Osteoblast (primary cell): ENCODE measurements around the gene PSTPIP2. TPM values are rescaled to one million over a fixed set of nuclear protein-coding genes. Genes with fewer than 3 reads are reported as not detected.

ENCODE experiments used
- DNase-seq: peaks from one replicate; pipeline ENCODE4 v3.0.0; 2011; ENCODE audit warnings: low spot score, mixed read lengths; ENCODE audit not compliant: insufficient read length; ENCODE audit errors: missing footprints
- H2AFZ ChIP-seq: 2 replicates; pipeline ENCODE4 v1.6.0; 2011; ENCODE audit warnings: mild to moderate bottlenecking, low read length
- H3K27ac ChIP-seq: 2 replicates; pipeline ENCODE4 v1.5.1; 2011; ENCODE audit warnings: mild to moderate bottlenecking, low read depth, low read length, moderate library complexity
- H3K27me3 ChIP-seq: 2 replicates; pipeline ENCODE4 v1.6.0; 2012; ENCODE audit warnings: mild to moderate bottlenecking, control low read depth, inconsistent platforms, low read length, moderate library complexity; ENCODE audit not compliant: insufficient read depth
- H3K36me3 ChIP-seq: 2 replicates; pipeline ENCODE4 v1.5.1; 2011; ENCODE audit warnings: mild to moderate bottlenecking, low read length, control low read depth, moderate library complexity; ENCODE audit not compliant: insufficient read depth
- H3K4me1 ChIP-seq: 2 replicates; pipeline ENCODE4 v1.5.1; 2011; ENCODE audit warnings: mild to moderate bottlenecking, low read length, control low read depth, moderate library complexity; ENCODE audit not compliant: insufficient read depth
- H3K4me2 ChIP-seq: 2 replicates; pipeline ENCODE4 v1.6.0; 2011; ENCODE audit warnings: mild to moderate bottlenecking, low read length; ENCODE audit not compliant: insufficient read depth
- H3K4me3 ChIP-seq: fragments of 200-600 bp; sonication (generic); 3 replicates; pipeline ENCODE4 v1.5.1; 2012; ENCODE audit warnings: mild to moderate bottlenecking, low read length, inconsistent platforms; ENCODE audit not compliant: insufficient read depth
- H3K79me2 ChIP-seq: 2 replicates; pipeline ENCODE4 v1.6.0; 2012; ENCODE audit warnings: mild to moderate bottlenecking, low read length, control low read depth, inconsistent platforms; ENCODE audit not compliant: insufficient read depth
- H3K9me3 ChIP-seq: 2 replicates; pipeline ENCODE4 v1.5.1; 2011; ENCODE audit warnings: low read depth, low read length, control low read depth
- H4K20me1 ChIP-seq: 2 replicates; pipeline ENCODE4 v1.6.0; 2012; ENCODE audit warnings: mild to moderate bottlenecking, low read length, control low read depth; ENCODE audit not compliant: insufficient read depth
- CTCF ChIP-seq: IDR thresholded peaks from 2 replicates; pipeline ENCODE4 v1.5.1; 2011; ENCODE audit warnings: mild to moderate bottlenecking, low read depth, low read length, moderate library complexity; ENCODE audit errors: extremely low read depth
- total RNA-seq: library from RNA; depleted of rRNA; stranded (reverse); fragments of >200 nt; gene quantifications from 2 replicates; pipeline ENCODE4 v1.2.3, GENCODE V29; 2012

The PSTPIP2 gene
- total RNA-seq, 1 donor, result 5.8 TPM

GRCh38 chr18:46069524-46069923 lies 2.5 kb downstream of the PSTPIP2 start:
- no peak overlapping the region for H3K4me3 ChIP-seq
- peaks cover 25% of the 10 kb centered on the region for H3K4me1 ChIP-seq
- H3K27me3 ChIP-seq, result no peaks in the 10 kb centered on the region
- no peak for DNase-seq
- TF ChIP-seq CTCF, result no peak
- peaks cover 42% of the 10 kb centered on the region for H3K79me2 ChIP-seq
- no peak overlapping the region for H3K4me2 ChIP-seq
- H3K27ac ChIP-seq, result no peak overlapping the region
- H3K36me3 ChIP-seq, result no peaks in the 10 kb centered on the region
- no peak overlapping the region for H2AFZ ChIP-seq
- no peaks in the 10 kb centered on the region for H4K20me1 ChIP-seq
- H3K9me3 ChIP-seq, result no peaks in the 10 kb centered on the region

GRCh38 chr18:46068763-46069162 lies 3.3 kb downstream of the PSTPIP2 start:
- no peak overlapping the region for H2AFZ ChIP-seq
- TF ChIP-seq CTCF, result no peak
- H3K27ac ChIP-seq, result no peak overlapping the region
- no peak for DNase-seq
- no peaks in the 10 kb centered on the region for H3K9me3 ChIP-seq
- H3K79me2 ChIP-seq, result peaks cover 42% of the 10 kb centered on the region
- no peaks in the 10 kb centered on the region for H3K36me3 ChIP-seq
- no peak overlapping the region for H3K4me3 ChIP-seq
- H4K20me1 ChIP-seq, result no peaks in the 10 kb centered on the region
- no peak overlapping the region for H3K4me2 ChIP-seq
- peaks cover 30% of the 10 kb centered on the region for H3K4me1 ChIP-seq
- H3K27me3 ChIP-seq, result no peaks in the 10 kb centered on the region

- Histone ChIP-seq H3K4me2 (no peak overlapping the region), H3K4me3 (no peak overlapping the region), H3K36me3 (no peaks in the 10 kb centered on the region), H3K9me3 (no peaks in the 10 kb centered on the region), H4K20me1 (no peaks in the 10 kb centered on the region), H3K27ac (no peak overlapping the region), H2AFZ (no peak overlapping the region), H3K27me3 (no peaks in the 10 kb centered on the region), H3K79me2 (peaks cover 46% of the 10 kb centered on the region), H3K4me1 (peaks cover 23% of the 10 kb centered on the region)
- DNase-seq, result no peak
- no peak for TF ChIP-seq CTCF
Measured at GRCh38 chr18:46067438-46068007, 4.5 kb downstream of the PSTPIP2 start.

- peaks cover 22% of the 10 kb centered on the region for H3K79me2 ChIP-seq
- H4K20me1 ChIP-seq, result no peaks in the 10 kb centered on the region
- H3K27me3 ChIP-seq, result no peaks in the 10 kb centered on the region
- H3K9me3 ChIP-seq, result no peaks in the 10 kb centered on the region
- no peak overlapping the region for H2AFZ ChIP-seq
- peaks cover 12% of the 10 kb centered on the region for H3K4me1 ChIP-seq
- H3K4me3 ChIP-seq, result no peak overlapping the region
- H3K4me2 ChIP-seq, result no peak overlapping the region
- no peak for DNase-seq
- no peak overlapping the region for H3K27ac ChIP-seq
- no peaks in the 10 kb centered on the region for H3K36me3 ChIP-seq
- TF ChIP-seq CTCF, result no peak
Measured at GRCh38 chr18:46062781-46063180, 9.3 kb downstream of the PSTPIP2 start.
